Measurements from ENCODE around the gene LY6G5C.

DNA sequence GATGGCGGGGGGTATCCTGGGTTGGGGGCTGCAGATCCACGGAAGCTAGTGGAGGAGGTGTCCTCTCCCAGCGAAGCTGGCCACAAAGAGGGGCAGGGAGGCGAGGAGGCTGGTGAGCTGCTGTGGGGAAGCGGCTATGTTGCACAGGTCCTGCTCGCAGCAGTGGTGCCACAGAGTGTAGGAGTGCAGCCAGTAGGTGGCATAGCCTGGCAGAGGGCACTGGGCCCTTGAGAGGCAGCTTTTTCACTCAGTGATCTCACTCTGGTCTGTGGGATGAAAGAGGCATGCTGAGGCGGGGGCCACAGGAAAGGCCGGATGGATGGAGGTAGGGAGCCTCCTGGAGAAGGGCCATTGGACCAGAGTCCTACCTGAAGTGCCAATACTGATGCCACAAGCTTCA is 31.4 kb upstream of the LY6G5C start:
- no peak for TF ChIP-seq POLR2AphosphoS5 (IDR thresholded peaks at IDR 0.05)
- TF ChIP-seq, protein P1, sequence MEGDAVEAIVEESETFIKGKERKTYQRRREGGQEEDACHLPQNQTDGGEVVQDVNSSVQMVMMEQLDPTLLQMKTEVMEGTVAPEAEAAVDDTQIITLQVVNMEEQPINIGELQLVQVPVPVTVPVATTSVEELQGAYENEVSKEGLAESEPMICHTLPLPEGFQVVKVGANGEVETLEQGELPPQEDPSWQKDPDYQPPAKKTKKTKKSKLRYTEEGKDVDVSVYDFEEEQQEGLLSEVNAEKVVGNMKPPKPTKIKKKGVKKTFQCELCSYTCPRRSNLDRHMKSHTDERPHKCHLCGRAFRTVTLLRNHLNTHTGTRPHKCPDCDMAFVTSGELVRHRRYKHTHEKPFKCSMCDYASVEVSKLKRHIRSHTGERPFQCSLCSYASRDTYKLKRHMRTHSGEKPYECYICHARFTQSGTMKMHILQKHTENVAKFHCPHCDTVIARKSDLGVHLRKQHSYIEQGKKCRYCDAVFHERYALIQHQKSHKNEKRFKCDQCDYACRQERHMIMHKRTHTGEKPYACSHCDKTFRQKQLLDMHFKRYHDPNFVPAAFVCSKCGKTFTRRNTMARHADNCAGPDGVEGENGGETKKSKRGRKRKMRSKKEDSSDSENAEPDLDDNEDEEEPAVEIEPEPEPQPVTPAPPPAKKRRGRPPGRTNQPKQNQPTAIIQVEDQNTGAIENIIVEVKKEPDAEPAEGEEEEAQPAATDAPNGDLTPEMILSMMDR (IDR thresholded peaks at IDR 0.05): peak in 2 of 3 donors; percentile 11 to 50
